BLaER1 treated with 17β-estradiol and CSF1 and Interleukin-3, amounts not matched to agents 10 nM and 100 nM (cell line): ENCODE measurements around the gene GTPBP3.

Experiments
- H3K27ac ChIP-seq, 11 experiments: shearing (Covaris generic); formaldehyde crosslinking; 2 replicates each; pipeline ENCODE4 v1.8.1; 2022
- H3K27me3 ChIP-seq, 11 experiments: shearing (Covaris generic); formaldehyde crosslinking; 2 replicates each; pipeline ENCODE4 v1.8.1; 2022
- H3K36me3 ChIP-seq, 11 experiments: shearing (Covaris generic); formaldehyde crosslinking; 2 replicates each; pipeline ENCODE4 v1.8.1; 2022
- H3K4me1 ChIP-seq, 10 experiments: shearing (Covaris generic); formaldehyde crosslinking; 2 replicates each; pipeline ENCODE4 v1.8.1; 2022
- H3K4me2 ChIP-seq, 11 experiments: shearing (Covaris generic); formaldehyde crosslinking; 2 replicates each; pipeline ENCODE4 v1.8.1; 2022
- H3K4me3 ChIP-seq, 10 experiments: shearing (Covaris generic); formaldehyde crosslinking; 2 replicates each; pipeline ENCODE4 v1.8.1; 2022
- H3K9ac ChIP-seq, 11 experiments: shearing (Covaris generic); formaldehyde crosslinking; 2 replicates each; pipeline ENCODE4 v1.8.1; 2022
- H3K9me3 ChIP-seq, 11 experiments: shearing (Covaris generic); formaldehyde crosslinking; replicated peaks in 1 of 11; 2 replicates each; pipeline ENCODE4 v1.8.1; 2022
- H4K20me1 ChIP-seq, 11 experiments: shearing (Covaris generic); formaldehyde crosslinking; 2 replicates each; pipeline ENCODE4 v1.8.1; 2022
- Cebpa-rat ChIP-seq, 11 experiments: shearing (Covaris generic); IDR thresholded peaks; 2 replicates each; pipeline ENCODE4 v1.8.1; 2022

The GTPBP3 gene

DNA sequence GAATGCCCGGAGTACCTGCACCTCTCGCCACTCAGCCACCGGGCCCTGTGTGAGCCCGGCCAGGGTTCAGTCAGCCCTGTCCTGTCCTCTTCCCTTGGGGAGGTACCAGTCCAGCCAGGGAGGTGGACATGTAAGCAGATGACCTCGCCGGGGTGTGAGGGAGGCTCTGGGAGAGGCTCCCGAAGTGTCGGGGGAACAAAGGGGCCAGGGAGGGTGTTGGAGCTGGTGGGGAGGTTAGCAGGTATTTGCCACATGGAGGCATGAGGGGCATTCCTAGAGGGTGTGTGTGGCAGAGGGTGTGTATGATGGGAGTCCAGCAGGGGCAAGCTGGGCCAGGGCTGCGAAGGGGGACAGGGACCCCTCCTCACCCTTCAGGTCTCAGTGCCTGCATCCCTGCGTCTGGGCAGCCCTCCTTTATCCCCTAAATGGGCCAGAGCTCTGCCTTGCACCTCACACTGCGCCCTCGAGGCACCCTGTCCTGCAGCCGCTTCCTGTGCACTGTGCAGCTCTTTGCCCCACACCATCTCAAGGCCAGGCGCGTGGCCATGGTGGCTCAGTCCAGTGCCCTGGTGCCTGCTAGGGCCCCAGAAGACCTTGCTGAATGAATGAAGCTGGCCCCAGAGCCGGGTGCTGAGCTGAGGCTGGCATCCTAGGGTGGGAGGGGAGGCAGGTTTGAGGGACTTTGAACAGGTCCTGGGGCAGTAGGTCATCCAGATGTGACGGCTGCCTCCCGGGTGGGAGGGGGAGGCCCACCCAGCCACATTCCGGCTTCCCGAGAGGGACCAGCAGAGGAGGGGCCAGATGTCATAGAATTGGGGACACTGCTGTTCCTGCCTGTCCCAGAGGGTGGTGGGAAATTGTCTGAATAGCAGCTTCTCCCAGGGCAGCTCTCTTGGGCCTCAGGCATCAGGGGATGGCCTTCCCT is 24.9 kb upstream of the GTPBP3 start:
- H3K9me3 ChIP-seq: no peaks in the 10 kb centered on the region
- peak overlapping the region in 7 of 11 experiments; percentile 34 to 91 (median 56); a peak in 12 of 22 replicates for H3K9ac ChIP-seq
- peaks cover 39 to 66% (median 57%) of the 10 kb centered on the region in 11 experiments for H3K36me3 ChIP-seq
- H3K27me3 ChIP-seq: no peaks in the 10 kb centered on the region
- 0 out of 22 replicates have a peak overlapping the region, but pooled peaks of 1 of the 11 experiments have one; percentile 7 for H3K27ac ChIP-seq
- peaks cover 34 to 62% (median 52%) of the 10 kb centered on the region in 11 experiments; a peak in 21 of 22 replicates for H4K20me1 ChIP-seq
- H3K4me2 ChIP-seq: peak overlapping the region in 2 of 11 experiments; percentile 89 to 97; a peak in 2 of 22 replicates
- no peak for TF ChIP-seq Cebpa-rat (IDR thresholded peaks at IDR 0.05)
- no peak overlapping the region for H3K4me3 ChIP-seq
- peaks cover 25 to 62% (median 43%) of the 10 kb centered on the region in 10 experiments for H3K4me1 ChIP-seq

DNA sequence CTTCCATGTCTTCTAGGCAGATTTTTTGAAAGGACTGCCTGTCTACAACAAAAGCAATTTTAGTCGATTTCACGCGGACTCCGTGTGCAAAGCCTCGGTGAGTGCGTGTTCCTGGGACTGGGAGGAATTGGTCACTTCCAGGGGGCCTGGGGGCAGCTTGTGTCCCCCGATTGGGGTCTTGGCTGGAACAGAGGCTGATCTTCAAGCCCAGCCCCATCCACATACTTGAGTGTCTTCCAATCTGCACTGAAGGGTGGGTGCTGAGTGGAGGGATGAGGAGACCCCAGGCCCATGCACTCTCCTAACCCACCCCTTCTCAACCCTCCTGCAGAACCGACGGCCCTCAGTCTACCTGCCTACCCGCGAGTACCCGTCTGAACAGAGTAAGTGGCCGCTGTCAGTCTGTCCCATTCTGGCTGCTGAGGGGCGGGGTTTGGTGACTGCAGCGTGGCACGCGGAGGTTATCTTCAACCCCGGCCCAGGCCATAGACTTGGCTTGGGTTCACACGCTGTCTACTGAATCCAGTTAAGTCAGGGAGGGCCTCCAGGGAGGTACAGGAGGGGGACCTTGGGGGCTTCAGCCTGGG is 23.3 kb upstream of the GTPBP3 start:
- no peaks in the 10 kb centered on the region for H3K27me3 ChIP-seq
- no peak for TF ChIP-seq Cebpa-rat (IDR thresholded peaks at IDR 0.05)
- H3K4me1 ChIP-seq: peaks cover 19 to 62% (median 43%) of the 10 kb centered on the region in 10 experiments

GRCh38 chr19:17318966-17319365 is 18.4 kb upstream of the GTPBP3 start:
- no peak for TF ChIP-seq Cebpa-rat (IDR thresholded peaks at IDR 0.05)
- no peaks in the 10 kb centered on the region for H3K9me3 ChIP-seq
- no peak overlapping the region for H3K4me3 ChIP-seq
- peaks cover 48 to 71% (median 54%) of the 10 kb centered on the region in 10 experiments for H3K4me1 ChIP-seq
- H3K9ac ChIP-seq: 0 out of 22 replicates have a peak overlapping the region, but pooled peaks of 4 of the 11 experiments have one; percentile 4 to 19 (median 12)
- H4K20me1 ChIP-seq: peaks cover 3 to 64% (median 42%) of the 10 kb centered on the region in 11 experiments; a peak in 19 of 22 replicates
- peak overlapping the region in 2 of 11 experiments; percentile 6 to 24; a peak in 1 of 22 replicates for H3K27ac ChIP-seq
- H3K4me2 ChIP-seq: peak overlapping the region in 5 of 11 experiments; percentile 19 to 28 (median 25); a peak in 6 of 22 replicates
- H3K36me3 ChIP-seq: peaks cover 52 to 84% (median 74%) of the 10 kb centered on the region in 11 experiments
- peaks cover 0 to 7% (median 0%) of the 10 kb centered on the region in 11 experiments; a peak in 1 of 22 replicates for H3K27me3 ChIP-seq

More for the DNA sequence above, 23.3 kb upstream of the GTPBP3 start:
- Histone ChIP-seq H3K9me3 (no peaks in the 10 kb centered on the region), H3K4me3 (no peak overlapping the region), H3K4me2 (no peak overlapping the region), H3K27ac (no peak overlapping the region), H3K36me3 (peaks cover 44 to 80% (median 70%) of the 10 kb centered on the region in 11 experiments), H3K9ac (peak overlapping the region in 2 of 11 experiments; percentile 5 to 11; a peak in 2 of 22 replicates), H4K20me1 (peaks cover 34 to 73% (median 56%) of the 10 kb centered on the region in 11 experiments; a peak in 21 of 22 replicates)

DNA sequence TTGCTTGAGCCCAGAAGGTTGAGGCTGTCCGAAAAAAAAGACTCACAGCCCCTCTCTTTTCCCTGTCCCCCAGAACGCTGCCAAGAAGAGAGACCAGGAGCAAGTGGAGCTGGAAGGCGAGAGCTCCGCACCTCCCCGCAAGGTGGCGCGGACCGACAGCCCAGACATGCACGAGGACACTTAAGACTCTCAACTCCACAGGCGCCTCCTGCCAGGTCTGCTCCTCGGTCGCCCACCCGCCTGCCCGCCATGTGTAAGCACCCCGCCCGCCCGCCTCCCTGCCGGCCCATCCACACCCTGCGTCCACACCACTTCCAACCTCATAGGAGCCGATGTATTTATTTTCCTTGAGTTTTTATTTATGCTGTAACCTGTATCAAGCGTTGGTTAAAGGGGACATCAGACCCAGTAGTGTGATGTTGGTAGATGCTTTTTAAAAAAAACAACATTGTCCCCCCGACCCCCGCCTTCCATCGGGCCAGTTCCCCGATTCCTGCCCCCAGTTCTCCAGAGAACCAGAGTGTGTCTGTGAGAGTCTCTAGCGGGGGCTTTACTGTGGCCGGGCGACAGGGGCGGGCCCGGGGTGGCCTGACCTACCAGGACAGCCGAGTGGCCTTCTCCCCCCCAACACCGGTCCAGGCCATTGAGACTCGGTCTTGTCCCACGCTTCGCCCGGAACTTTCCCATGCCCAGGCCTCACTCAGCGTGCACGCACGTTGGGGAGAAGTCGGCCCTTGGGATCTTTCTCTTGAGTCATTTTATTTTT is 17.7 kb upstream of the GTPBP3 start:
- H3K27ac ChIP-seq: 0 out of 22 replicates have a peak overlapping the region, but pooled peaks of 1 of the 11 experiments have one; percentile 6
- H3K9ac ChIP-seq: 0 out of 22 replicates have a peak overlapping the region, but pooled peaks of 1 of the 11 experiments have one; percentile 4
- H3K4me1 ChIP-seq: peaks cover 54 to 77% (median 59%) of the 10 kb centered on the region in 10 experiments
- H3K4me3 ChIP-seq: no peak overlapping the region
- no peaks in the 10 kb centered on the region for H3K9me3 ChIP-seq
- no peak for TF ChIP-seq Cebpa-rat (IDR thresholded peaks at IDR 0.05)
- H3K4me2 ChIP-seq: 0 out of 22 replicates have a peak overlapping the region, but pooled peaks of 1 of the 11 experiments have one; percentile 25
- H4K20me1 ChIP-seq: peaks cover 0 to 61% (median 39%) of the 10 kb centered on the region in 11 experiments; a peak in 18 of 22 replicates
- H3K27me3 ChIP-seq: peaks cover 0 to 7% (median 0%) of the 10 kb centered on the region in 11 experiments; a peak in 1 of 22 replicates
- peaks cover 45 to 78% (median 69%) of the 10 kb centered on the region in 11 experiments for H3K36me3 ChIP-seq

- Histone ChIP-seq H3K36me3 (peaks cover 41 to 82% (median 69%) of the 10 kb centered on the region in 11 experiments), H3K4me3 (no peak overlapping the region), H3K27ac (no peak overlapping the region), H3K9me3 (no peaks in the 10 kb centered on the region), H3K4me2 (peak overlapping the region in 8 of 11 experiments; percentile 12 to 94 (median 90); a peak in 12 of 22 replicates), H4K20me1 (peaks cover 0 to 66% (median 38%) of the 10 kb centered on the region in 11 experiments; a peak in 18 of 22 replicates), H3K27me3 (peaks cover 0 to 7% (median 0%) of the 10 kb centered on the region in 11 experiments; a peak in 1 of 22 replicates), H3K9ac (peak overlapping the region in 2 of 11 experiments; percentile 19 to 62; a peak in 1 of 22 replicates), H3K4me1 (peaks cover 54 to 80% (median 62%) of the 10 kb centered on the region in 10 experiments)
- TF ChIP-seq Cebpa-rat (IDR thresholded peaks at IDR 0.05): no peak
Observed at GRCh38 chr19:17320435-17320834, 16.9 kb upstream of the GTPBP3 start.

DNA sequence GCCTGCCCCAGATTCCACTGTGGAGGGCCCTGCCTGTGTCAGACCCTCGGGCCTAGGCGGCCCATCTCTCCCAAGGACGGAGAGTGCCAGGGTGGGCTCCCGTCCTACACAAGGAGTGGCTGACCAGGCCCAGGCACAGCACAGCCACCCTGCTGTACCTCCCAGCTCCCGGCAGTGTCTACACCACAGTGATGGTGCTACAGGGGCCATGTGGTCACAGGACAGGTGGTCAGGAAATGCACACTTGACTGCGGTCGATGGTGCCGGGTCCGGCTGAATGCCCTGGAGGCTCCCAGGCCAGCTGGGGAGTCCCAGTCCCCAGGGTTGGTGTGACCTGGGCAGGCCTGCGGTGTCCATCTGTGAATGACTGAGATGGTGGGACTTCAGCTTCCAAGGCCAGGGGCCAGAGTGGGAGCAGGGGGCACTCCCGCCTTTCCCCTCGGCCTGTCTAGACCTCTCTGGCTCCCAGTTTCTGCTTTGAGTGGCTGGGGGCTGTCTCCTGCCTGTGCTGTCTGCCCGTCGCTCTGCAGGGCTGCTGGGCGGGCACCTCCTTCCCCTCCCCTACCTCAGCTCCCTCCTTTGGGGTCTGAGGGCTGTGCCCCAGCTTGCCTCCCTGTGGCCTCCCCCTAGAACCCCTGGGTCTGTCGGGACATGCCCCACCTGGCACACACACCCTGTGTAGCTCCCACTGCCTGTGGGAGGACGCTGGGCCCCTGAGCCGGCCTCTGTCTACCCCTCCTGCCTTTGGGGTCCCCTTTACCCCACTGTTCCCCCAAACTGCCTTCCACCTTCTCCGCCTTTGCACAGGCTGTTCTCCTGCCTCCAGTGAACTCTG is 15.5 kb upstream of the GTPBP3 start:
- Histone ChIP-seq H3K4me1 (peaks cover 46 to 68% (median 61%) of the 10 kb centered on the region in 10 experiments), H3K4me2 (peak overlapping the region; percentile 57 to 95 (median 90); a peak in 21 of 22 replicates), H4K20me1 (peaks cover 0 to 72% (median 35%) of the 10 kb centered on the region in 11 experiments; a peak in 18 of 22 replicates), H3K27ac (peak overlapping the region in 5 of 11 experiments; percentile 10 to 54 (median 45); a peak in 7 of 22 replicates), H3K27me3 (peaks cover 0 to 7% (median 0%) of the 10 kb centered on the region in 11 experiments; a peak in 1 of 22 replicates), H3K4me3 (peak overlapping the region in 2 of 10 experiments; percentile 8 to 19; a peak in 1 of 20 replicates), H3K36me3 (peaks cover 33 to 81% (median 55%) of the 10 kb centered on the region in 11 experiments), H3K9me3 (no peaks in the 10 kb centered on the region), H3K9ac (peak overlapping the region in 9 of 11 experiments; percentile 9 to 68 (median 46); a peak in 13 of 22 replicates)
- TF ChIP-seq Cebpa-rat (IDR thresholded peaks at IDR 0.05): no peak

GRCh38 chr19:17322854-17323253 is 14.5 kb upstream of the GTPBP3 start:
- Histone ChIP-seq H3K4me2 (peak overlapping the region; percentile 57 to 95 (median 90)), H4K20me1 (peaks cover 0 to 81% (median 41%) of the 10 kb centered on the region in 11 experiments; a peak in 18 of 22 replicates), H3K9ac (peak overlapping the region in 5 of 11 experiments; percentile 24 to 68 (median 54); a peak in 5 of 22 replicates), H3K27me3 (peaks cover 0 to 7% (median 0%) of the 10 kb centered on the region in 11 experiments; a peak in 1 of 22 replicates), H3K36me3 (peaks cover 31 to 81% (median 50%) of the 10 kb centered on the region in 11 experiments), H3K27ac (peak overlapping the region in 2 of 11 experiments; percentile 47 to 54; a peak in 2 of 22 replicates), H3K4me1 (peaks cover 36 to 75% (median 58%) of the 10 kb centered on the region in 10 experiments), H3K9me3 (no peaks in the 10 kb centered on the region), H3K4me3 (no peak overlapping the region)
- no peak for TF ChIP-seq Cebpa-rat (IDR thresholded peaks at IDR 0.05)
